CD4-positive, alpha-beta T cell (primary cell): ENCODE results near the gene PTPRN2. TPM values are rescaled to one million over a fixed set of nuclear protein-coding genes. Genes with fewer than 3 reads are reported as not detected.
"Not testable (repeated sequence)": the region's sequence is repeated elsewhere in the genome, so short reads cannot be mapped to it uniquely, and the experiment has no call there.

Source experiments
- ATAC-seq: fragments of 200-7000 bp; cut with Tn5 transposase; one replicate; pipeline ENCODE4 v1.10.0; 2022; ENCODE audit warnings: mild to moderate bottlenecking; ENCODE audit not compliant: poor library complexity
- CTCF ChIA-PET: fragments of 350-600 bp; sonication (Branson Sonifier 250); formaldehyde crosslinking; loops from one replicate; lab custom pipeline; 2021; ENCODE audit warnings: antibody characterized with exemption, inconsistent platforms; lab: Charles Lee
- POLR2A ChIA-PET: fragments of 350-600 bp; sonication (Branson Sonifier 250); formaldehyde crosslinking; loops from one replicate; lab custom pipeline; 2021; ENCODE audit warnings: antibody characterized with exemption, inconsistent platforms; lab: Charles Lee
- DNase-seq, 14 experiments: peaks; one replicate each; pipeline ENCODE4 v3.0.0-alpha.2; 2013 to 2020; ENCODE audit warnings: mixed read lengths in 2 of 14
- H3K27ac ChIP-seq, 2 donors: one replicate each; pipeline versions ENCODE4 v1.5.1 to v1.7.0; 2013; ENCODE audit warnings: low read length in 2 of 2, low read depth in 1 of 2, mild to moderate bottlenecking in 1 of 2
- H3K27me3 ChIP-seq, 2 experiments: 1 replicate in 1 of 2; 2 replicates in 1 of 2; pipeline versions ENCODE4 v1.6.1 to v1.7.0; 2013; ENCODE audit warnings: low read length in 2 of 2, control low read depth in 1 of 2, mild to moderate bottlenecking in 1 of 2, moderate library complexity in 1 of 2; ENCODE audit not compliant: insufficient read depth in 2 of 2, control insufficient read depth in 1 of 2
- H3K36me3 ChIP-seq: one replicate; pipeline ENCODE4 v1.6.1; 2013; ENCODE audit warnings: low read length, control low read depth; ENCODE audit not compliant: insufficient read depth
- H3K4me1 ChIP-seq: one replicate; pipeline ENCODE4 v1.6.1; 2013; ENCODE audit warnings: low read length, control low read depth; ENCODE audit not compliant: insufficient read depth
- H3K4me3 ChIP-seq: one replicate; pipeline ENCODE4 v1.5.1; 2013; ENCODE audit warnings: mild to moderate bottlenecking, low read length, moderate library complexity
- H3K9me3 ChIP-seq, 2 experiments: 1 replicate in 1 of 2; 2 replicates in 1 of 2; pipeline versions ENCODE4 v1.6.1 to v1.7.0; 2013; ENCODE audit warnings: low read length in 2 of 2, mild to moderate bottlenecking in 2 of 2, control low read depth in 1 of 2, moderate library complexity in 1 of 2; ENCODE audit not compliant: control insufficient read depth in 1 of 2, insufficient read depth in 1 of 2
- H3K27ac Mint-ChIP-seq: one replicate; pipeline ENCODE4 v1.8.0; 2020; ENCODE audit warnings: mixed read lengths
- H3K27me3 Mint-ChIP-seq: one replicate; pipeline ENCODE4 v1.8.0; 2021; ENCODE audit warnings: mixed read lengths
- H3K36me3 Mint-ChIP-seq: one replicate; pipeline ENCODE4 v1.8.0; 2021; ENCODE audit warnings: low read depth, mixed read lengths
- H3K4me1 Mint-ChIP-seq: one replicate; pipeline ENCODE4 v1.8.0; 2021; ENCODE audit warnings: low read depth, mixed read lengths
- H3K4me3 Mint-ChIP-seq: one replicate; pipeline ENCODE4 v1.8.0; 2020; ENCODE audit warnings: mild to moderate bottlenecking, mixed read lengths
- H3K9me3 Mint-ChIP-seq: one replicate; pipeline ENCODE4 v1.8.0; 2020; ENCODE audit warnings: mixed read lengths
- intact Hi-C, 2 experiments: fragments of 100-400 bp; cut with DNase I in 1 of 2; cut with micrococcal nuclease in 1 of 2; formaldehyde crosslinking; loops; one replicate each; pipeline versions ENCODE4 v1.15.1 to v1.9.0; 2023 to 2025; cut with DNase I, micrococcal nuclease
- total RNA-seq, 174 experiments: library from RNA in 2 of 174; stranded (reverse) in 2 of 174; gene quantifications; one replicate each; pipeline ENCODE4 v1.2.3 and lab custom pipeline; 2021 to 2026
- TF ChIP-seq, protein P1 (sequence below): fragments of 200-600 bp; IDR thresholded peaks from one replicate; pipeline ENCODE4 v1.8.0; 2022; ENCODE audit warnings: antibody characterized with exemption, mild to moderate bottlenecking

Gene PTPRN2
- total RNA-seq, 2 experiments from 2014 or later: 0.34 to 0.44 TPM

DNA sequence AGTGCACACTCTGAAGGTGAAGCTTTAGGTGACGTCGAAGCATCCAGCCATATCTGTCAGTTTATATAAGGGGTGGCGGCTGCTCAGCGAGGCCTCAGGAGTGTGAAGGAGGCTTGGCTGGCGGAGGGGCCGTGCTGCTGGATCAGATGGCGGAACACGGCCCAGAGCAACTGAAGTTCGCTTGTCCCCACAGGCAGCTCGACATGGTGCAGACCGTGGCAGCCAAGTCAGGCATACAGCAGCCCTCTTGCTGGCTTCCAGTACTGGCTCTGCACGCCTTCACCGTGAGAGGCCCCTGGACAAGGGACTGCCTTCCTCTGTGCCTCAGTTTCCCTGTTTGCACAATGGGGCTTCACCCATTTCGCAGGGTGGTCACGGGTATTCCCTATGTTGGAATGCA lies 807.3 kb downstream of the PTPRN2 start:
- Histone ChIP-seq H3K36me3 (no peaks in the 10 kb centered on the region), H3K9me3 (peaks cover 0 to 12% of the 10 kb centered on the region in 2 experiments), H3K27me3 (peaks cover 3 to 4% of the 10 kb centered on the region in 2 experiments), H3K4me1 (no peaks in the 10 kb centered on the region), H3K27ac (no peak overlapping the region), H3K4me3 (no peak overlapping the region)
- H3K9me3 Mint-ChIP-seq: no peaks in the 10 kb centered on the region
- no peaks in the 10 kb centered on the region for H3K4me1 Mint-ChIP-seq
- no peak overlapping the region for H3K4me3 Mint-ChIP-seq
- TF ChIP-seq, protein P1, sequence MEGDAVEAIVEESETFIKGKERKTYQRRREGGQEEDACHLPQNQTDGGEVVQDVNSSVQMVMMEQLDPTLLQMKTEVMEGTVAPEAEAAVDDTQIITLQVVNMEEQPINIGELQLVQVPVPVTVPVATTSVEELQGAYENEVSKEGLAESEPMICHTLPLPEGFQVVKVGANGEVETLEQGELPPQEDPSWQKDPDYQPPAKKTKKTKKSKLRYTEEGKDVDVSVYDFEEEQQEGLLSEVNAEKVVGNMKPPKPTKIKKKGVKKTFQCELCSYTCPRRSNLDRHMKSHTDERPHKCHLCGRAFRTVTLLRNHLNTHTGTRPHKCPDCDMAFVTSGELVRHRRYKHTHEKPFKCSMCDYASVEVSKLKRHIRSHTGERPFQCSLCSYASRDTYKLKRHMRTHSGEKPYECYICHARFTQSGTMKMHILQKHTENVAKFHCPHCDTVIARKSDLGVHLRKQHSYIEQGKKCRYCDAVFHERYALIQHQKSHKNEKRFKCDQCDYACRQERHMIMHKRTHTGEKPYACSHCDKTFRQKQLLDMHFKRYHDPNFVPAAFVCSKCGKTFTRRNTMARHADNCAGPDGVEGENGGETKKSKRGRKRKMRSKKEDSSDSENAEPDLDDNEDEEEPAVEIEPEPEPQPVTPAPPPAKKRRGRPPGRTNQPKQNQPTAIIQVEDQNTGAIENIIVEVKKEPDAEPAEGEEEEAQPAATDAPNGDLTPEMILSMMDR: no peak
- ATAC-seq (no peak), DNase-seq (no peak)
- H3K27ac Mint-ChIP-seq: no peak overlapping the region
- peaks cover 30% of the 10 kb centered on the region for H3K27me3 Mint-ChIP-seq
- intact Hi-C loops: no loop called here
- no peaks in the 10 kb centered on the region for H3K36me3 Mint-ChIP-seq
- ChIA-PET CTCF (no interaction called here), POLR2A (no interaction called here)

DNA sequence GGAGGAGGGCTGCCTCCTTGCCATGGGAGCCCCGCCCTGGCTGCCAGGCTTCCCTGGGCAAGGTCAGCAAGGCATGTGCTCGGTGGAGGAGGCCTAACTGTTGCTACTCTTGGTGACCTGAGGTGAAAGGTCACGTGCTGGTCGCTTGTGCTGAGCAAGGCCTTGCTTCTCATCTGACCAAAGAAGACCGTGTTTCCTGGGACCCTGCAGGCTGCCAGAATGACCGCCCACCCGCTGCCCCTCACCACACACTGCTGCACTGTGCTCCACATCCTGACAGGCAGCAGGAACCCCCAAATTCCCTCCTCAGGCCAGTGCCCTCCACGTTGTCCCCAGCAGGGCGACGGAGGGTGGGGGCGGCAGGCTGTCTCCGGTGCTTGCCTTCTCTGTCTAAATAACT lies 808.4 kb downstream of the PTPRN2 start:
- intact Hi-C loops: no loop called here
- TF ChIP-seq, protein P1: no peak
- H3K9me3 ChIP-seq: peaks cover 0 to 11% of the 10 kb centered on the region in 2 experiments
- DNase-seq (no peak), ATAC-seq (no peak)
- POLR2A ChIA-PET: no interaction called here
- Mint-ChIP-seq H3K4me1 (no peaks in the 10 kb centered on the region), H3K27ac (no peak overlapping the region), H3K9me3 (no peaks in the 10 kb centered on the region), H3K4me3 (no peak overlapping the region), H3K27me3 (peaks cover 30% of the 10 kb centered on the region), H3K36me3 (no peaks in the 10 kb centered on the region)
- no peaks in the 10 kb centered on the region for H3K4me1 ChIP-seq
- H3K27me3 ChIP-seq: peaks cover 3 to 4% of the 10 kb centered on the region in 2 experiments
- no peaks in the 10 kb centered on the region for H3K36me3 ChIP-seq
- CTCF ChIA-PET: no interaction called here
- no peak overlapping the region for H3K27ac ChIP-seq
- H3K4me3 ChIP-seq: no peak overlapping the region

DNA sequence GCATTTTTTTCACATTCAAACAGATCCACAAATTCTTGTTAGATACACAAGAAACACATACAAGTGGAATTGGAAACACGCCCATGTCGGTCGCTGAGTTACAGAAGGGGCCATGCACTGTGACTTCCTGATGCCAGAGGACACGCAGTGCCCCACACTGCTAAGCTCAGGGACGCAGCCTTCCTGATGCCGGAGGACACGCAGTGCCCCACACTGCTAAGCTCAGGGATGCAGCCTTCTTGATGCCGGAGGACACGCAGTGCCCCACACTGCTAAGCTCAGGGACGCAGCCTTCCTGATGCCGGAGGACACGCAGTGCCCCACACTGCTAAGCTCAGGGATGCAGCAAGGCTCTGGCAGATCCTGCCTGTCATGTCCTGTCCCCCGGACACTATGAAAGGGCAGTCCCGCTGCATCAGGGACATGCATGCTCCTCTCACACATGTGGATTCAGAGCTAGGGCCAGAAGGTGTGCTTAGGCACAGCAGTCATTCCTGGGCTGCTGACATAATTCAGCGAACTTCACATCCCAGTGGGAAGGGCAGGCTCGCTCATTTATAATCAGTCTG lies 810.3 kb downstream of the PTPRN2 start:
- H3K27me3 ChIP-seq, H3K4me3 Mint-ChIP-seq, H3K4me3 ChIP-seq, H3K4me1 ChIP-seq, H3K4me1 Mint-ChIP-seq, intact Hi-C loops, DNase-seq, POLR2A ChIA-PET, CTCF ChIA-PET, ATAC-seq, H3K27ac Mint-ChIP-seq, H3K36me3 Mint-ChIP-seq, H3K36me3 ChIP-seq, H3K9me3 Mint-ChIP-seq, H3K27ac ChIP-seq: not testable (repeated sequence)
- peaks cover 0 to 11% of the 10 kb centered on the region in 2 experiments for H3K9me3 ChIP-seq
- H3K27me3 Mint-ChIP-seq: peaks cover 34% of the 10 kb centered on the region
